Activated CD4-positive, CD25-positive, alpha-beta regulatory T cell treated with anti-CD3 and anti-CD28 coated beads, Interleukin-2, amount 50 U/mL, for 16 hours (primary cell): Measurements from ENCODE around the gene POLL.
"Not testable (repeated sequence)": the region's sequence is repeated elsewhere in the genome, so short reads cannot be mapped to it uniquely, and the experiment has no call there.

Experiments
- DNase-seq: peaks from one replicate; pipeline ENCODE4 v3.0.0-alpha.2; 2020; ENCODE audit warnings: low read depth, low spot score

The POLL gene

GRCh38 chr10:101611096-101611905 is 23.2 kb upstream of the POLL start:
- no peak for DNase-seq

GRCh38 chr10:101609481-101609880 is 21.4 kb upstream of the POLL start:
- no peak for DNase-seq

- DNase-seq: no peak
Observed at GRCh38 chr10:101607124-101607523, 19.1 kb upstream of the POLL start.

- peak; percentile 30 for DNase-seq
Observed at GRCh38 chr10:101602761-101603398, 14.8 kb upstream of the POLL start.

- DNase-seq: no peak
Observed at GRCh38 chr10:101601541-101601940, 13.5 kb upstream of the POLL start.

- DNase-seq: no peak
Observed at GRCh38 chr10:101597091-101597900, 9.2 kb upstream of the POLL start.

- no peak for DNase-seq
Observed at GRCh38 chr10:101595591-101596433, 7.8 kb upstream of the POLL start.

GRCh38 chr10:101593331-101593730 is 5.3 kb upstream of the POLL start:
- DNase-seq: not testable (repeated sequence)

- no peak for DNase-seq
Observed at GRCh38 chr10:101588879-101589278, 822 bp upstream of the POLL start.

- no peak for DNase-seq
Observed at GRCh38 chr10:101585841-101586240, 2.2 kb downstream of the POLL start.

- no peak for DNase-seq
Observed at GRCh38 chr10:101580486-101581399, 7.3 kb downstream of the POLL start.

- no peak for DNase-seq
Observed at GRCh38 chr10:101579516-101579870, 8.6 kb downstream of the POLL start.

GRCh38 chr10:101578803-101579515 is 9.1 kb downstream of the POLL start:
- DNase-seq: no peak

- DNase-seq: no peak
Observed at GRCh38 chr10:101578192-101578591, 9.9 kb downstream of the POLL start.

GRCh38 chr10:101577121-101577871 is 10.8 kb downstream of the POLL start:
- DNase-seq: no peak

- no peak for DNase-seq
Observed at GRCh38 chr10:101576211-101576863, 11.7 kb downstream of the POLL start.

GRCh38 chr10:101575580-101576210 is 12.4 kb downstream of the POLL start:
- DNase-seq: no peak

- no peak for DNase-seq
Observed at GRCh38 chr10:101575091-101575490, 13.0 kb downstream of the POLL start.
